HG02571 (cell line): Measurements from ENCODE around the gene PNMA6E.
"Not testable (repeated sequence)": the region's sequence is repeated elsewhere in the genome, so short reads cannot be mapped to it uniquely, and the experiment has no call there.

ENCODE experiments used
- ATAC-seq: cut with Tn5 transposase; IDR thresholded peaks from one replicate; pipeline ENCODE4 v1.9.1; 2021; ENCODE audit warnings: mild to moderate bottlenecking, moderate library complexity; ENCODE audit not compliant: unreplicated experiment

PNMA6E gene

DNA sequence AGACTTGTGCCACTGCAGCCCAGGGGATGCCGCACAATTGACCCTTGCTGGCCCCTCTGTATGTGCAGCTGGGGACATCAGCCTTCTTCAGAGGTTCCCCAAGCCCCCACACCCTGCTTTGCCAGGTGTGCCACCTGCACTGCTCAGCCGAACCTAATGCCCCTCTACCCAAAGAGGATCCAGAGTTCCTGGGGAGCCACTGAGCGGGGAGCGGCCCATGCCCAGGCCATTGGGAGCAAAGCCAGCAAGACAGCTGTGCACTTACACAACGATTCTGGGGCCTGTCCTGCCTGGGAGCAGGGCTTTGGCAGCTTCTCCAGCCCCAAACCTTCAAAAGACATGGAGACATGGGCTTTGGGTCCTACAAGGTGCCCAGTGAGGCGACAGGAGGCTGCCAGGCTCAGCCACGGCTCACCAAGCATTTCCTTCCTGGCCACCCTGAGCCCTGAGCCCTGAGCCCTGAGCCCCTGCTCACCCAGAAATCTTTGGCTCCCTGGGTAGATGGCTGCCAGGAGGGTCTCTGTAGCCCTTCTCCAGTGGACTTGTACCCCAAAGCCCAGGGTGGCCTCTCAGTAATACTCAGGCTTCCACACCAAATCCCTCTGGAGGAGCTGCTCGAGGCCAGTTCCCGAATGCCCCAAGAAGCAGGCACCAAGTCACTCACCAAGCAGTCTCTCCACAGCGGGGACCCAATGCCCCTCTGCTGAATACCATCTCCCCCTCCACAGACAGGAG is 13.0 kb downstream of the PNMA6E start:
- no peak for ATAC-seq

DNA sequence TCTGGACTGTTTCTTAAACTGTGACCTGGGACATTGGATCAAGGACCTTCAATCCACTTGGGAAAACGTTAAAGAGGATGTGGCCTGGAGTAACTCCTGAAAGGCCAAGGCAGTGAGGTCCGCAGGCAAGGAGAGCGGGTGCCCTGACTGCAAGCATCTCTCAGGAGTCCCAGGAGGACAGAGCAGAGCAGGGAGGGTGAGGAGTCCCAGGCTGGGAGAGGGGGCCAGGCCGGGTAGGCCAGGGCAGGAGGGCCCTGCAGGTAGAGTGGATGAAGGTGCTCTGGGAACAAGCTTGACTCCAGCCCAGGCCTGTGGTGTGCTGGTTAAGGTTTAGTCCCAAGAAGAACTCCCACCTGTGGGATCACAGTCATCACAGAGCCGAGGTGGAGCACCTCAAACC is 13.8 kb downstream of the PNMA6E start:
- no peak for ATAC-seq

DNA sequence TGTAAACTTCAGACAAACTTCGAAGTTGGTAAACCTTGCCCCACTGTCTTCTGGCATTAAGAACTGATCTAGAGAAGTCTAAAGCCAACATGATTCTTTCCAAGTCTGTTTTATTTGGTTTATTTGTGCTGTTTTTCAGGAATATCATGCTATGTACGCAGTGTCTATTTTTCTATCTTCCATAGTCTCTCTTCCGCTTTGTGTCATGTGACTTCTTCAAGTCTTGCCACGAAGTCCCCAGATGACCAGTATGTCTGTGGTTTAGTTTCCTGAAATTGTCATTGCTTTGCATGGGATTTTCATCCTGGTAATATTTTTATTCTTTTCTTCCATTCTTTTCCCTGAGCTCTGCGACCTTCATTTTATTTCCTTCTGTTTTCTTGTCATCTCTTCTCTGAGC is 15.1 kb downstream of the PNMA6E start:
- ATAC-seq = no peak

DNA sequence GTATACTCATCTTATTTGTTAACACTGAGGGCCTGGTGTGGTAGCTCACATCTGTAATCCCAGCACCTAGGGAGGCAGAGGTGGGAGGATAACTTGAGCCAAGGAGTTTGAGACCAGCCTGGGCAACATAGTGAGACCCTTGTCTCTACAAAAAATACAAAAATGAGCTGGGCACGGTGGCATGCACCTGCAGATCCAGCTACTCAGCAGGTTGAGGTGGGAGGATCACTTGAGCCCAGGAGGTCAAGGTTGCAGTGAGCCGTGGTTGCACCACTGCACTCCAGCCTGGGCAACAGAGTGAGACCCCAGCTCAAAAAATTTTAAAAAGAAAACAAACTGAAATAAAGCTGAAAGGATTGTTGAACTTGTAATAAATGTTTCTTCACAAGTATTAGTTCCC is 16.2 kb downstream of the PNMA6E start:
- not testable (repeated sequence) for ATAC-seq

DNA sequence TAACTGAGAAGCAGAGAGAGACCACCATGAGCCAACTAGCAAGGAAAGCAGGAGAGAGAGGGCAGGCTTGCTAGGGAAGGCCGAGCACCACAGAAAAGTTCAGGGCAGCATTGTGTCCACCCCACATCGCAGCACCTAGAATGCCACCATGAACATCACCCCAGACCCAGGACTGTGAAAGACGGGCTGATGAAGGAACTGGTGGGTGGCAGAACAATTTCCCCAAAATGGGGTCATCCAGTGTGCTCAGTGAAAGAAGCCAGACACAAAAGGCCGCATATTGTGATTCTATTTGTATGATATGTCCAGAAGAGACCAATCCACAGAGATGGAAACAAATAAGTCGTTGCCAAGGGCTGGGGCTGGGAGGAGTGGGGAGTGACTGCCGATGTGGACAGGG is 16.8 kb downstream of the PNMA6E start:
- no peak for ATAC-seq

DNA sequence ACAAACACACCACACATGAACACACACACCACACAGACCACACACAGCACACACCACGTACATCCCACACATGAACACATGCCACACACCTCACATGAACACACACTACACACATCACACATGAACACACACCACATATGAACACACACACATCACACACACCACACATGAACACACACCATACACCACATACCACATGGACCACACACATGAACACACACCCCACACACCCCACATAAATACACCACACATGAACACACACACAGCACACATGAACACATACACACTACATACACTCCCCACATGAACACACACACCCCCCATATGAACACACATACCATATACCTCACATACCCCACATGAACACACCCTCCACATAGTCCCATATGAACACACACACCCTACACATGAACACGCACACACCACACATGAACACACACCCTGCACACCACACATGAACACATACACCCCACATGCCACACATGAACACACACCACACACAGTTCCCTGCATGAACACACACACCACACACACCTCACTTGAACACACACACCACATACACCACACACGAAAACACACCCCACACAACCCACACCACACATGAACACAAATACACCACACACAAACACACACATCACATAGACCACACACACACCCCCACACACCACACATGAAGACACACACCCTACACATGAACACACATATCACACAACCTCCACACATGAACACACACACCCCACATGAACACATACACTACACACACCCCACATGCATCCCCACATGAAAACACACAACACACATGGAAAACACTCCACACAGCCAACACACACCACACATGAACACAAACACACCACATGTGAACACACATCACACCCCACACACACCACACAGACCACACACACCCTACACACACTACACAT is 18.3 kb downstream of the PNMA6E start:
- no peak for ATAC-seq

DNA sequence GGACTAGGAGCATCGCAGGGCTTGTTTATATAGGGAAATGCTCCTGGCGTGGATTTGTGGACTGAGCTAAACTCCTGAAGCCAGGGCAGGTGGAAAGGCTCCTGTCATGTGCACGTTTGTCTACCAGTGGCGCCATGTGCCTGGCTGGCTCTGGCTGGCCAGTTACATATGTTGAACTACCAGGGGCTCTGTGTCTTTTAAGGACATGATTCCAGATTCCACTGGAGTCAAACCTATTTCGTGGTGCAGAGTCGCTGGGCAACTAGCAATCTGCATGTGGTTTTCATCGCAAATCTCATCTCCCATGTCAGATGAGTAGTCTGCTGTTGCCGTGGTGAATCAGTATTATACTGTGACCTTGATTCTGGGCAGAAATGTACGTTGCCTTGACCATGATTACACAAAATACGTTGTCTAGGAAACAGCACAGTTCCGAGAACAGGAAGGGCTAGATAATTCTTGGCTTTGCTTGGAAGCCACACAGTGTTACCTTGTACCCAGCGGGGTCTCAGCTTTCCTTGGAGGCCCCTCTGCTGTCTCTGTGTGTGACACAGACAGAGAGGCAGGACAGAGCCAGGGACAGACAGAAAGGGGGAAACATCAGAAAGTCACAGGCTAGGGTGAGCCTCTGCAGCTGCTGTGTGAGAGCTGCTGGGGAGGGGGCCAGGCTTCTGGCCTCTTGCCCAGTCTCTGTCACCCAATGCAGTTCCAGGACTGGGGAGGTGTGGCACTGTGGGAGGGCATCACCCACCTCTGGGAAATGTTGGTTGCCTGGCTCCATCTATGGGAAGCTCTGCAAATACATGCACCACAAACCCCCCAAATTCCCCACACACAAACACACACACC is 19.2 kb downstream of the PNMA6E start:
- no peak for ATAC-seq

DNA sequence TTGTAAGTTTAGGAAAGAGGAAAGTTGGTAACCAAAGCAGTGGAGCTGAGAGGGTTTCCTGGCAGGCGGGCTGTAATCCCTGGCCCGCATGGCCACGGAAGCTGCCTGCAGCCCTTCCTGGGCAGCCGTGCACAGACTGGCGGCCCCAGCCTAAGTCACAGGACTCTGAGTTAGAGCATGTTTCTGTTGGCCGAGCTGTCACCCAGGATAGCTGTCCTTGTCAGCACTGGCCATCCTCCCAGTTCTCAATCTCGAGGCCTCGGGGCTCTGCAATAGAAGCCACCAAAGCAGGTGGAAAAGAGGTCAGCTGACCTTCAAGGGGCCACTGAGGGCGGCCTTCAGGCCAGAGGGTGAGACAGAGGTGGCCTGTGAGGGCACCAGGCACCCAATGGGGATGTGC is 20.5 kb downstream of the PNMA6E start:
- no peak for ATAC-seq

DNA sequence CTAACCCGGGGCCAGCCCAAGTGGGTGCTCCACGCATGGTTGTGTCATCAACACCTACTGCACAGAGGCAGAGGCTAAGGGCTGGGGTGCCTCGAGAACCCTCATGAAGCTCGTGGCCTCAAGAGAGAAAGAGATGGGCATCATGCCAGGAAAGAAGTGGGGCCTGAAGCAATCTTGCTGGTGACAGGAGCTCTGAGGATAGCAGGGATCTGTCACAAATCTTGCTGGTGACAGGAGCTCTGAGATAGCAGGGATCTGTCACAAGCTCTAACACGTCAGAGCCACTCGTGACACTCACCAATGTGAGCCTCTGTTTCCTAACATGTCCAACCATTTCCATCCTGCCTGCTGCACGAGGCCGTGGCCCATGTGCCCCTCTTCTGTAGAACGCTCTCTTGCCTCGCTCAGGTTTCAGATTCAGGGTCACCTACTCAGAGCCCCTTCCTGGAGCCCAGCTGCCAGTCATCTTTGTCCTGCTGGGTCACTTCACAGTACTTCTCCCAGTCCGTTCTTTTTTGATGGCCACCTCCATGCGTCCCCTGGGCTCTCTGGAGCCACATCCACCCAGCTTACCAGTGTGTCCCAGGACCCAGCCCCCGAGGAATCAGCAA is 21.1 kb downstream of the PNMA6E start:
- no peak for ATAC-seq

DNA sequence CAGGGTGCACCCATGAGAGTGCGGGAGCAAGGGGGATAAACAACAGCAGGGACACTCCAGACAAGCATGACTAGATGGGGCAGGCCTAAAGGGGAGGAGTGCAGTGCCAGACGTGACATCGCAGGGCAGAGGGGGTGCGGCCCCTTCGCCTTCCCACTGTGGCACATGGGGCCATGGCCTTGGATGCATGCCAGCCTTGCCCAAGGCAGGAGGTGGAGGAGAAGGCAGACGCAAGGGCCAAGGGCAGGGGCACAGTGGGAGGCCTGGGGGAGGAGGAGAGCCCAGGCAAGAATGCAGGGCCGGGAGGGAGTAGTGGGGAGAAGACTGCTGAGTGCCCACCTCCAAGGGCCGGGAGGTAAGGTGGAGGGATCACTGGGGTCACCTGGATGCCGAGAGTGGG is 21.6 kb downstream of the PNMA6E start:
- ATAC-seq = no peak

DNA sequence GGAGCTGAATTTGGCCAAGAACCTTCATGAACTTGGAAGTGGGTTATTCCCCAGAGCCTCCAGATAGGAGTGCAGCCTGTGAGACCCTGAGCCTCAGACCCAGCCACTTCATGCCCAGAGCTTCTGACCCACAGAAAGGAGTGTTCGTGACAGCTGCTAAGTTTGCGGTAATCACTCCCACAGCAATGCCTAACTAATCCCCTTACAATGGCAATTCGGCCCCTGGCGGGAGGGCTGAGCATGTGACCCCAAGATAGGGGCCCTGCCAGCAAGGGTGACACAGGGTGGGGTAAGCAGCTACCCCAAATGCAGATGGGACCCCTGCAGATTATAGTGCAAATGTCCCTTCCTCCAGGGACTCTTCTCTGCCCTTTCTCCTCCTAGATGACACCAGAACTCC is 22.5 kb downstream of the PNMA6E start:
- no peak for ATAC-seq

DNA sequence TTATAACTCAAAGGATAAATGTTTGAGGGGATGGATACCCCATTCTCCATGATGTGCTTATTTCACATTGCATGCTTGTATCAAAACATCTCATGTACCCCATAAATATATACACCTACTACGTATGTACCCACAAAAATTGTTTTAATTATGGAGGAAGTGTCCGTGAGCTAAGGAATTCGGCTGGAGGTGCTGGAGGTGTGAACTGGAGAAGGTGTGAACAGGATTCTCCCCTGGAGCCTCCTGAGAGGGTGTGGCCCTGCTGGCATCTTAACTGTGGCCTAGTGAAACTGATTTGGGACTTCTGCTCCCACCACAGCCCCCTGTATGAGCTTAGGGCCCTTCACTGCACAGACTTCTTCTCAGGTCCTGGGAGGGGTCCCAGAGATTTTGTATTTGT is 23.4 kb downstream of the PNMA6E start:
- no peak for ATAC-seq

DNA sequence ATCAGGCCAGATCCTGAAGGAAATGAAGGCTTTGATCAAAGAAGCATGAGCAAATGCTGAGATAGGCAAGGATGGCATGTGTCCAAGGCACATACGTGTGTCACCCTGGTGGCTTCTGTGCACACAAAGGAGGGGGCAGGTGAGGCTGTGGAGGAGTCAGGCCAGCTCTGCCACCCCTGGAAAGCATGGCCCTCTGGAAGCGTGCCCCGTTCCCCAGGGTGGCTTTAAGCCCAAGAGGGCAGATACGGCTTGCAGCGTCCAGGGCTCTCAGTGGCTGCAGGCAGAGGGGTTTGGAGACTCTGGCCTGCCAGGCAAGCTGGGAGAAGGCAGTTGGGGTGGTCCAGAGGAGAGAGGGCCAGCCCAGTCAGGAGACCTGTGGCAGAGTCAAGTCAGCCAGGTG is 25.6 kb downstream of the PNMA6E start:
- no peak for ATAC-seq

DNA sequence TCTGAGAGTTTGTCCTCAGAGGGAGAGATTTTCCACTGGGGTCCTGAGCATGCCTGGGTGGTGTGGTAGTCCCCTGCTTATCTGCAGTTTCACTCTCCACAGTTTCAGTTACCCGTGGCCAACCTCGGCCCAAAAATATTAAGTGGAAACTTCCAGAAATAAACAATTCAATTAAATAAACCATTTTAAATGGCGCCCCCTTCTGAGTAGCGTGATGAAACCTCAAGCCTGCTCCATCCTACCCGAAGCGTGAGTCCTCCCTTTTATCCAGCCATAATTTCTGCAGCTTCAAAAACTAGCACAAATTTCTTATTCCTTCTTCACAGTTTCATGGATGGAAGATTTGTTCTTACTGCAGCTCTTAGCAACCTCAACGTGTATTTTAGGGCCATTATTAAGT is 26.7 kb downstream of the PNMA6E start:
- no peak for ATAC-seq

DNA sequence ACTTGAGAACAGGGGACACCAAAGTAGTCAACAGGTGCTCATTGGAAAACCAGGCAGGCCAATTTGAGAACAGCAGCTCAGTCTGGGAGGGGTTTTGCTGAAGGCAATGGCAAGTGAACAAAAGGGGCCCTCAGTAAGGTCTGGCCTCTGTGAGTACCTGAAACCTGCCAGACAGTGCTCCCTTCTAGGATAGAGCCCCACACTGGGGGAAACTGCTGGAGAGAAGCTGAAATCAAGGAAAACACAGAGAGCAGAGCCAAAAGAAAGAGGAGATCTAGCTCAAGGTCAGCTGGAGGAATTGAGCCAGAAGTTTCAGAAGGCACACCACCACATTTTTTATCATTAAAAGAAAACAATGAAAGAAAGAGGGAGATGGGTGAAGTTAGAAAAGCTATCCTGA is 28.2 kb downstream of the PNMA6E start:
- ATAC-seq = no peak

DNA sequence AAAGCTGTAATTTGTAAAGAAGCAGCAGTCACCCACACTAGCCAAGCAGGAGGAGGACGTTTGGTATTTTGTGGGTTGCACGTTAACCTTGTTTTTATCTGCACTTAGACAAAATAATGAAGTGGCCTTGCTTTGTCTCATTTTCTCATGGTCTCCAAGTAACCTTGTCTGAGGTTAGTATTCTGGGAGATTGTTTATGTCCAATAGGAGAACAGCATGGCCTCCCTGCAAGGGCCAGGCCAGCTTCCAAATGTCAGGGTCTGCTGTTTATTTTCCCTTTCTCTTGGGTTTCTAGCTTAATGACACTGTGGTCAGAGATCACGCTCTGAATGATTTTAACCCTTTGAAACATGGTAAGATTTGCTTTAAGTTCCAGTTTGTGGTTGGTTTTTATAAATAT is 29.9 kb downstream of the PNMA6E start:
- ATAC-seq = no peak

DNA sequence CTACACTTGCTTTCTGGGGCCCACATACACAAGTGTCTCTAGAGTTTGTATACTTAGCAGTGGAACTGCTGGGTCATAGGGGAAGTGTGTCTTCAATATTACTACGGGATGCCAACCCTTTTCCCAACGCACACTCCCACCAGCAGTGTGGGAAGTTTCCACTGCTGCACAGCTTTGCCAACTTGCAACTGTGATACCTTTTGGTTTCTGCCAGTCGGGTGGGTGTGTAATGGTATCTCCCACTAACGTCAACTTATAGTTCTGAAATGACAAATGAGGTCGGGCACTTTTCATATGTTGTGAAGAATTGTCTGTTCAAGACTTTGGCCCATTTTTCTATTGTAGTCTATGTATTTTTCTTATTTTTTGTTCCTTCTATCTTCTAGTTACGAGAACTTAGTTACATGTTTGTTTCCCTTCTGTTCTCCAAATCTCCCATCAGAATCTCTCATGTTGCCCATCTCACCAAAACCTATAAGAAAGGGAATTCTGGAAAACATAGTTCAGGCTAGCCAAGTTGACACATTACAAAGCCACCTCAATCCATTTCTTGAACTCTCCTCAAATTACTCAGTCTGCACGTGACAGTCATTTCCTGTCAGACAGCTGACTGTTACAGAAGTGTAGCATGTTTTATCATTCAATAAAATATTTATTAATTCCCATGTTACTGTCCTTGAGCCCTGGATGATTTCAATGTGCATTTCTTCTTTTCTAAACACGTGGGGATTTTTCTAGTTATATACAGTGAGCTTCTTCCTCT is 30.7 kb downstream of the PNMA6E start:
- ATAC-seq = no peak

DNA sequence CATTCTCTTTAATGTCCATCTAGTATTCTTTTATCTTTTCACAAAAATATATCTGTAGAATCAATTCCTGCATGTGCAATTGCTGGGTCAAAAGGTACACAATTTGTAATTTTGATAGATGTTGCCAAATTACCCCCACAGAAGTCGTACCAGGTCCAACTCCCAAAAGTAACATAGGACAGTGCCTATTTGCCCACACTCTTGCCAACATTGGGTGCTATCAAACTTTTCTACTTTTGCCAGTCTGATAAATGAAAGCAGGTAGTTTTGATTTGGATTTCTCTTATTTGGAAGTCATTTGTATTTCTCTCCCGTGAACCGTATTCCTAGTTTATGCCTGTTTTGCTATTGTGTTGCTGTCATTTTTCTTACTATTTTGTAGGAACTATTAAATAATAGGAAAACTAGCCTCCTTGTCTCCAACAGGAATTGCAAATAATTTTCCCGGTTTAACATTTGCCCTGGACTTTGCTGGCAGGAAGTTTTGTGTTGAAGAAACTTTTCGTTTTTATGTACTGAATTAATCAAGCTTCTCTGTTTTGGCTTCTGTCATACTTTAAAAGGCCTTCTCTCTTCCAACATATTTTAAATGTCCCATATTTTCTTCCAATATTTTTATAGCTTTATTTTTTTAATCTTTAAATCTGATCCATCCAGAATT is 34.1 kb downstream of the PNMA6E start:
- no peak for ATAC-seq

DNA sequence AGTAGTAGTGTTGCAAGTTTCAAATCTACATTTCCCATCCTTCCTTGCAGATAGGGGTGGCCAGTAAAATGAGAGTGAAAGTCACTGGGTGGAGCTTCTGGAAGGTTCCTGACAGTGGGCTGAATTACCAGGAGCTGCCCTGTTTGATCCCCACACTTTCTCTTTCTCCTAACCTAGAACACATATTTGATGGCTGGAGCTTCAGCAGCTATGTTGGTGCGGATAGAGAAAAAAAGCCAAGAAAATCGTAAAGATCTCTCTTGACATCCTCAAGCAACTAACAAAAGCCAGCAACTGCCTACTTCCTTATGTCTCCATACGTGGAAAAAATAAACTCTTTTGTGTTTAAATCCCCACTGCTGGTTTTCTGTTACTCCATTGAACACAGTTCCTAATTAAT is 35.0 kb downstream of the PNMA6E start:
- ATAC-seq = no peak

DNA sequence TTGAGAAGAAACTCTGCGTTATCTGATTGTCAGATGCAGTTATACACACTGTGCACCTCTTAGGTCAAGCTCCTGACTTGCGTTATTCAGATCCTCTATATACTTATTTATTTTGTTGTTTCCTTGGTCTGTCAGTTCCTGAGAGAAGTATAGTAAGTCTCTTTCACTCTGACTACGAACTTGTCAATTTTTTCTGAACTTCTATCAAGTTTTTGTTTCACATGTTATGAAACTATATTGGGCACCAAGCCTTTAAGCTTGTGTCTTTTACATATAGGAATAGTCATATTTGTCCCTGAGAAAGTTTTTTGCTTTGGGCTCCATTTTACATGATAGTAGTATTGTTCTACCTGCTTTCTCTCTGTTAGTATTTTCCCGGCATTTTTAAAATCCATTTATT is 35.5 kb downstream of the PNMA6E start:
- no peak for ATAC-seq
